Nephron progenitor cell (in vitro differentiated cells): Measurements from ENCODE around the gene ATPAF1.

Source experiments
- DNase-seq: peaks from one replicate; pipeline ENCODE4 v3.0.0; 2021
- H3K27ac Mint-ChIP-seq: 2 replicates; pipeline ENCODE4 v1.8.0; 2021; ENCODE audit warnings: mild to moderate bottlenecking, moderate library complexity, mixed read lengths
- H3K27me3 Mint-ChIP-seq: 2 replicates; pipeline ENCODE4 v1.8.0; 2021; ENCODE audit warnings: mild to moderate bottlenecking, low read depth, mixed read lengths; ENCODE audit not compliant: poor library complexity
- H3K36me3 Mint-ChIP-seq: 2 replicates; pipeline ENCODE4 v1.8.0; 2021; ENCODE audit warnings: low read depth, mixed read lengths
- H3K4me1 Mint-ChIP-seq: 2 replicates; pipeline ENCODE4 v1.8.0; 2021; ENCODE audit warnings: mixed read lengths
- H3K4me3 Mint-ChIP-seq: 2 replicates; pipeline ENCODE4 v1.8.0; 2021; ENCODE audit warnings: mild to moderate bottlenecking, moderate library complexity, mixed read lengths
- H3K9me3 Mint-ChIP-seq: 2 replicates; pipeline ENCODE4 v1.8.0; 2021; ENCODE audit warnings: mild to moderate bottlenecking, moderate library complexity, mixed read lengths
- CTCF ChIP-seq: fragments of 200-600 bp; sonication (generic); IDR thresholded peaks from 2 replicates; pipeline ENCODE4 v1.5.0; 2021; ENCODE audit warnings: antibody characterized with exemption

The ATPAF1 gene

GRCh38 chr1:46643368-46643775, 24.8 kb downstream of the ATPAF1 start:
- Mint-ChIP-seq H3K27ac (no peak overlapping the region), H3K27me3 (no peaks in the 10 kb centered on the region), H3K4me1 (peaks cover 5% of the 10 kb centered on the region), H3K4me3 (no peak overlapping the region), H3K36me3 (peaks cover 41% of the 10 kb centered on the region), H3K9me3 (peaks cover 5% of the 10 kb centered on the region)
- DNase-seq, result no peak
- no peak for TF ChIP-seq CTCF

- peaks cover 5% of the 10 kb centered on the region for H3K4me1 Mint-ChIP-seq
- H3K4me3 Mint-ChIP-seq, result no peak overlapping the region
- no peak for TF ChIP-seq CTCF
- H3K27me3 Mint-ChIP-seq, result peaks cover 3% of the 10 kb centered on the region
- no peak for DNase-seq
- H3K27ac Mint-ChIP-seq, result no peak overlapping the region
- H3K36me3 Mint-ChIP-seq, result peaks cover 31% of the 10 kb centered on the region
- H3K9me3 Mint-ChIP-seq, result no peaks in the 10 kb centered on the region
Observed at GRCh38 chr1:46642115-46642680, 26.0 kb downstream of the ATPAF1 start.

- Mint-ChIP-seq H3K36me3 (peaks cover 45% of the 10 kb centered on the region), H3K27me3 (peaks cover 3% of the 10 kb centered on the region), H3K4me3 (no peak overlapping the region), H3K9me3 (no peaks in the 10 kb centered on the region), H3K27ac (no peak overlapping the region), H3K4me1 (peaks cover 5% of the 10 kb centered on the region)
- no peak for DNase-seq
- TF ChIP-seq CTCF, result no peak
Observed at GRCh38 chr1:46639547-46639946, 28.6 kb downstream of the ATPAF1 start.

- H3K27me3 Mint-ChIP-seq, result peaks cover 5% of the 10 kb centered on the region
- no peaks in the 10 kb centered on the region for H3K9me3 Mint-ChIP-seq
- no peak overlapping the region for H3K4me3 Mint-ChIP-seq
- no peak for TF ChIP-seq CTCF
- peaks cover 52% of the 10 kb centered on the region for H3K36me3 Mint-ChIP-seq
- peaks cover 5% of the 10 kb centered on the region for H3K4me1 Mint-ChIP-seq
- DNase-seq, result no peak
- no peak overlapping the region for H3K27ac Mint-ChIP-seq
Observed at GRCh38 chr1:46638921-46639320, 29.2 kb downstream of the ATPAF1 start.

GRCh38 chr1:46637444-46638083, 30.6 kb downstream of the ATPAF1 start:
- no peak for DNase-seq
- peaks cover 59% of the 10 kb centered on the region for H3K36me3 Mint-ChIP-seq
- H3K27ac Mint-ChIP-seq, result no peak overlapping the region

More at GRCh38 chr1:46637444-46638083, 30.6 kb downstream of the ATPAF1 start:
- Mint-ChIP-seq H3K27me3 (peaks cover 5% of the 10 kb centered on the region), H3K4me1 (no peaks in the 10 kb centered on the region), H3K4me3 (no peak overlapping the region), H3K9me3 (no peaks in the 10 kb centered on the region)
- no peak for TF ChIP-seq CTCF
